ENCODE data around the gene PDE4D. TPM values are rescaled to one million over a fixed set of nuclear protein-coding genes. Genes with fewer than 3 reads are reported as not detected.

Gene PDE4D
- total RNA-seq, 1 donor from 2014 or later, result 50.0 TPM

DNA sequence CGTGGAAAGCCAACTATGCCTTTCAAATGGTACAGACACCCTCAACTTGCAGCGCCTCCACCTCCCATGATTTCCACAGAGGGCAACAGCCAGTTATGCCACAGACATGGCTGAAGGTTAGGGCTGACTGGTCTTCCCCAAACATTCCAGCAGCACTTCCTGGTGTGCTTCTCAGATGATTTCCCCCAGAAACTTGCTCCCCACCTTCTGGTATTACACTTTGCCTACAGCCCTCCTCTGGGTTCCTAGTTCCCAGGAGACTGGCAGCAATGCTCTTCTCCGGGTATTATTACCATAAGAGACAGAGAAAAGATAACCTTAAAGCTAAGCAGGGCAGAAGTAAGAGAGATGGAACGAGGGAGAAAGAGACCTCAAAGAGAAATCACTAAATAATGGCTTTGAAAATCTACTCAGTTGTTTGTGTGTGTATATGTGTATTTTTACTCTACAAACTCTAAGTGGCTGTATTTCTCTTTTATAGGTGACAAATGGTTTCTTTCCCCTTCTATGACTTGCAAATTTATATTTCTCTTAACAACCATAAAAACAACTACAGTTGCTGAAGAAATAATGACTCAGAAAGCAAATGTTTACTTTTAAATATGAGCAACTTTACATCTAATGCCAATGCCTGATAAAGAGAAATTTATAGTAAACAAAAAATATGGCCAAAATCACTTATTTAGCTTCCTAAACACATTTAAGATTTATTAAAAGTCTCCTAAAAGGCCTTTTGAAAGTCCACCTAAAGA, 133.8 kb downstream of the PDE4D start:
- Mint-ChIP-seq H3K36me3 (peaks cover 12% of the 10 kb centered on the region), H3K9me3 (no peaks in the 10 kb centered on the region), H3K27ac (no peak overlapping the region), H3K27me3 (no peaks in the 10 kb centered on the region), H3K4me1 (ENCODE audit: unreplicated experiment) (peaks cover 5% of the 10 kb centered on the region), H3K4me3 (no peak overlapping the region)
- DNase-seq (ENCODE audit: extremely low spot score, unreplicated experiment), result no peak
- TF ChIP-seq, protein P1, sequence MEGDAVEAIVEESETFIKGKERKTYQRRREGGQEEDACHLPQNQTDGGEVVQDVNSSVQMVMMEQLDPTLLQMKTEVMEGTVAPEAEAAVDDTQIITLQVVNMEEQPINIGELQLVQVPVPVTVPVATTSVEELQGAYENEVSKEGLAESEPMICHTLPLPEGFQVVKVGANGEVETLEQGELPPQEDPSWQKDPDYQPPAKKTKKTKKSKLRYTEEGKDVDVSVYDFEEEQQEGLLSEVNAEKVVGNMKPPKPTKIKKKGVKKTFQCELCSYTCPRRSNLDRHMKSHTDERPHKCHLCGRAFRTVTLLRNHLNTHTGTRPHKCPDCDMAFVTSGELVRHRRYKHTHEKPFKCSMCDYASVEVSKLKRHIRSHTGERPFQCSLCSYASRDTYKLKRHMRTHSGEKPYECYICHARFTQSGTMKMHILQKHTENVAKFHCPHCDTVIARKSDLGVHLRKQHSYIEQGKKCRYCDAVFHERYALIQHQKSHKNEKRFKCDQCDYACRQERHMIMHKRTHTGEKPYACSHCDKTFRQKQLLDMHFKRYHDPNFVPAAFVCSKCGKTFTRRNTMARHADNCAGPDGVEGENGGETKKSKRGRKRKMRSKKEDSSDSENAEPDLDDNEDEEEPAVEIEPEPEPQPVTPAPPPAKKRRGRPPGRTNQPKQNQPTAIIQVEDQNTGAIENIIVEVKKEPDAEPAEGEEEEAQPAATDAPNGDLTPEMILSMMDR (conservative IDR thresholded peaks at IDR 0.05), result no peak

DNA sequence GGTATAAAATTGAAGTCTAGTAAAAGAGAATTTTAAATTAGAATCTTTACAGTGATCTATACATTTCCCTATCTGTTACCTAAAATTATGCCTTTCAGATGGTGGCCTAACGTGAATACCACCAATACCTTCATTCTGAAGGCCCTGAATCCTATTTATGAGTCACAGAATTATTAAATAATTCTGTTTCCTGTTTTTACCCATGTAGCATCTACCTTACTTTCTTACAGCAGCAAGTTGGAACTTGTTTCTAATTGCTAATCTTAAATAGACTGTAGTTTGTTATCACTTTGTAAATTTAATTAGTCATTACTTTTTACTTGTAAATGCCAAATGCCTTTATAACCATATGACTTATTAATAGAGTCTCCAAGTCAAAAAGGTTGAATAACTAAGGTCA, 135.0 kb downstream of the PDE4D start:
- no peak for DNase-seq (ENCODE audit: extremely low spot score, unreplicated experiment)
- TF ChIP-seq, protein P1 (conservative IDR thresholded peaks at IDR 0.05), result no peak
- peaks cover 6% of the 10 kb centered on the region for H3K36me3 Mint-ChIP-seq
- H3K27ac Mint-ChIP-seq, result no peak overlapping the region
- peaks cover 6% of the 10 kb centered on the region for H3K4me1 Mint-ChIP-seq (ENCODE audit: unreplicated experiment)
- H3K9me3 Mint-ChIP-seq, result no peaks in the 10 kb centered on the region
- no peaks in the 10 kb centered on the region for H3K27me3 Mint-ChIP-seq
- no peak overlapping the region for H3K4me3 Mint-ChIP-seq

DNA sequence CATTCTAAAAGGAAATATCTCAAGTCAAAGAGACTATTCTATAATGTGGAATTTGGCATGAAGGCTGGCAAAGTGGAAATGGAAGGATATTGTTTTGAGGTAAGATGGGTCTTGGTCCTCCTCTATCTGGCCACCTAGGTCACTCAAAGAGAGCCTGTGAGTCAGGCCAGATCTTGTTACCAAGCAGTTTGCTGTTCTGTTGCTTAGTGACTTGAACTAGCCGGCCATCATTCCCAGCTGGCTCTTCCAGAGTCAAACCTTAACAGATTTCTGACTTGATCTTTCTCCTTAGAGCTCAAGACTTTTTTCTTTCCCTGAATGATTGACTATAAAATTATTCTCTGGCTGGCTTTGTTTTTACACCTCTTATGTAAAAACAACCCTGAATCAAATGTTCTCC, 136.1 kb downstream of the PDE4D start:
- Mint-ChIP-seq H3K27ac (no peak overlapping the region), H3K27me3 (no peaks in the 10 kb centered on the region), H3K9me3 (no peaks in the 10 kb centered on the region), H3K4me1 (ENCODE audit: unreplicated experiment) (peaks cover 13% of the 10 kb centered on the region), H3K36me3 (peaks cover 11% of the 10 kb centered on the region), H3K4me3 (no peak overlapping the region)
- TF ChIP-seq, protein P1 (conservative IDR thresholded peaks at IDR 0.05), result no peak
- no peak for DNase-seq (ENCODE audit: extremely low spot score, unreplicated experiment)

DNA sequence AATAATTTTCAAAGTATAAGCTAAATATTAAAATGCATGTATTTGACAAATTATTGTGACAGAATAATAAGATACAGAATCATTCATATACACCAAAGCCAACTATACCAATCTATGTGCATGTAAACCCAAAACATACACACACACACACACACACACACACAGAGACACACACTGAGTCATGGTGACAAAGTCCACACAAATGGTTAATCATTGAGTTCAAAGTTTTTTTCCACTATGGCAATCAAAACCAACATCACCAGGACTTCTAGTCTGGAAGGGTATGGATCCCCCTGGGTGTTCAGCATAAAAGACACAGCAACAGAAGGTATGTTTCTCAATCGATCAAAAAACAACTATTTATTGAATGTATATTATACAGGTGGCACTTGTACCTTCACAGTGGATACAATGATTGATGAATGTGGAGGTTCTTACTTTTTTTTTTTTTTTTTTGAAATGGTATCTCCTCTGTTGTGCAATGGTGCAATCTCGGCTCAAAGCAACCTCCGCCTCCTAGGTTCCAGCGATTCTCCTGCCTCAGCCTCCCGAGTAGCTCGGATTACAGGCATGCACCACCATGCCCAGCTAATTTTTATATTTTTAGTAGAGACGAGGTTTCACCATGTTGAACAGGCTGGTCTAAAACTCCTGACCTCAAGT, 137.0 kb downstream of the PDE4D start:
- TF ChIP-seq, protein P1 (conservative IDR thresholded peaks at IDR 0.05), result no peak
- H3K4me3 Mint-ChIP-seq, result no peak overlapping the region
- H3K36me3 Mint-ChIP-seq, result peaks cover 11% of the 10 kb centered on the region
- peaks cover 13% of the 10 kb centered on the region for H3K4me1 Mint-ChIP-seq (ENCODE audit: unreplicated experiment)
- H3K9me3 Mint-ChIP-seq, result no peaks in the 10 kb centered on the region
- no peak overlapping the region for H3K27ac Mint-ChIP-seq
- DNase-seq (ENCODE audit: extremely low spot score, unreplicated experiment), result no peak
- H3K27me3 Mint-ChIP-seq, result no peaks in the 10 kb centered on the region

DNA sequence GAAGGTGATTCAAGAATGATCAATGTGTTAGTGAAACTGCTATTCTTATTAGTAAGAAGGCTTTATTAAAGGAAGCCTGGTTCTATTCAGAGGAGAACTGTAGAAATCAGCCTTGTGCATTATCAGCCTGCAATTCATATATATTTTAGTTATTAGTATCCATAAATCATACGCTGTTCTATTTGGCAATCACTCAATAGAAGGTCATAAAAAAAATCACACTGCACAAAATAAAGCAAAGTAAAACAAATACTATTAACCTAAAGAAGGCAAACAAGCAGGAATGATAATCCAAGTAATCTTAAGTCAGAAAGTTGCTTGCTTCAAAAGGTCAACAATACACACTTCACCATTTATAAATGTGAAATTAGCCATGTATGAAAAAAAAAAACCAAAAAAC, 138.1 kb downstream of the PDE4D start:
- DNase-seq (ENCODE audit: extremely low spot score, unreplicated experiment), result no peak
- Mint-ChIP-seq H3K9me3 (no peaks in the 10 kb centered on the region), H3K27me3 (no peaks in the 10 kb centered on the region), H3K36me3 (peaks cover 11% of the 10 kb centered on the region), H3K4me1 (ENCODE audit: unreplicated experiment) (peaks cover 13% of the 10 kb centered on the region), H3K4me3 (no peak overlapping the region), H3K27ac (no peak overlapping the region)
- TF ChIP-seq, protein P1 (conservative IDR thresholded peaks at IDR 0.05), result no peak

Data from type B pancreatic cell (in vitro differentiated cells).